Mucosa of stomach (tissue), 1 donor: ENCODE measurements around the gene PCGF5.
"Not testable (repeated sequence)": the region's sequence is repeated elsewhere in the genome, so short reads cannot be mapped to it uniquely, and the experiment has no call there.

Source experiments
- H3K27me3 ChIP-seq: one replicate; pipeline ENCODE4 v1.7.0; 2013; ENCODE audit warnings: mild to moderate bottlenecking, low read length; ENCODE audit not compliant: control insufficient read depth, insufficient read depth
- H3K36me3 ChIP-seq: one replicate; pipeline ENCODE4 v1.7.0; 2013; ENCODE audit warnings: low read length; ENCODE audit not compliant: control insufficient read depth, insufficient read depth
- H3K4me1 ChIP-seq: one replicate; pipeline ENCODE4 v1.7.0; 2013; ENCODE audit warnings: mild to moderate bottlenecking, low read length; ENCODE audit not compliant: control insufficient read depth, insufficient read depth
- H3K4me3 ChIP-seq: one replicate; pipeline ENCODE4 v1.7.0; 2013; ENCODE audit warnings: low read length
- H3K9ac ChIP-seq: one replicate; pipeline ENCODE4 v1.7.0; 2013; ENCODE audit warnings: mild to moderate bottlenecking, low read length, moderate library complexity
- H3K9me3 ChIP-seq: one replicate; pipeline ENCODE4 v1.7.0; 2013; ENCODE audit warnings: mild to moderate bottlenecking, low read length, moderate library complexity; ENCODE audit not compliant: control insufficient read depth
- donor health status: Pancreatic carcinoma.

The PCGF5 gene

GRCh38 chr10:91250341-91250740, 29.9 kb downstream of the PCGF5 start:
- no peak overlapping the region for H3K4me3 ChIP-seq
- no peaks in the 10 kb centered on the region for H3K4me1 ChIP-seq
- H3K27me3 ChIP-seq, result no peaks in the 10 kb centered on the region
- no peak overlapping the region for H3K9ac ChIP-seq
- no peaks in the 10 kb centered on the region for H3K9me3 ChIP-seq
- H3K36me3 ChIP-seq, result no peaks in the 10 kb centered on the region

DNA sequence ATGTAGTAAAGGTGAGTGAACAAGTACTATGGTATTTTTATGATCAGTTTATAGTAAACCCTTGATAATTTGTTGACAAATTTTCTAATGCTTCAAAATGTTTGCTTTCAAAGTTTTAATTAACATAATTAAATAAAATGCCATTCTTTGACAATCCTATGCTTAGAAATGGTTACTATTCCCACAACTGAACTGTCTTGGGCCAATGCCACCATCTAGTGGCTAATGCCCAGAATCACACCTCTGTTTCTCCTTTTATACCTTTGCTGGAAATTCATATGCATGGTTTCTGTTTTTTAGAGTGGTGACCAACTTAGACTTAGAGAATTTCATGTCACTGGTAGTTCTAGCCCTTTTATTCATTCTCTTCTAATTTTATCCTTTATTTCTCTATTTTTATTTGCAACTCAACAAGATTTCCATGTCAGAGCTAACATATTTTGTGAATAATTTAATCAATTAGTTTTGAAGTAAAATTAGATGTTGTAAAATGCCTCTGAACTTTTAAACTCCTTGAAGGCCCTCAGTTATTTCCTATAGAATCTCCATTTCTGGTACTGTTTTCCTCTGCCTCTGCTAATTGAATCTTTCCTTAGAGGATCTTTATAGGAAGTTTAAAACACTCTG, 31.1 kb downstream of the PCGF5 start:
- no peaks in the 10 kb centered on the region for H3K9me3 ChIP-seq
- no peak overlapping the region for H3K4me3 ChIP-seq
- H3K27me3 ChIP-seq, result no peaks in the 10 kb centered on the region
- H3K9ac ChIP-seq, result no peak overlapping the region
- no peaks in the 10 kb centered on the region for H3K36me3 ChIP-seq
- H3K4me1 ChIP-seq, result no peaks in the 10 kb centered on the region

- no peak overlapping the region for H3K4me3 ChIP-seq
- H3K4me1 ChIP-seq, result no peaks in the 10 kb centered on the region
- H3K9ac ChIP-seq, result no peak overlapping the region
- H3K27me3 ChIP-seq, result no peaks in the 10 kb centered on the region
- H3K36me3 ChIP-seq, result no peaks in the 10 kb centered on the region
- H3K9me3 ChIP-seq, result no peaks in the 10 kb centered on the region
Observed at GRCh38 chr10:91253300-91253699, 32.8 kb downstream of the PCGF5 start.

GRCh38 chr10:91257310-91257709, 36.8 kb downstream of the PCGF5 start:
- H3K9me3 ChIP-seq, result no peaks in the 10 kb centered on the region
- no peak overlapping the region for H3K9ac ChIP-seq
- no peak overlapping the region for H3K4me3 ChIP-seq
- no peaks in the 10 kb centered on the region for H3K4me1 ChIP-seq
- H3K27me3 ChIP-seq, result no peaks in the 10 kb centered on the region
- no peaks in the 10 kb centered on the region for H3K36me3 ChIP-seq

GRCh38 chr10:91260417-91260816, 40.0 kb downstream of the PCGF5 start:
- not testable (repeated sequence) for H3K36me3 ChIP-seq, H3K4me1 ChIP-seq, H3K4me3 ChIP-seq, H3K9me3 ChIP-seq, H3K9ac ChIP-seq, H3K27me3 ChIP-seq

- no peak overlapping the region for H3K4me3 ChIP-seq
- no peaks in the 10 kb centered on the region for H3K27me3 ChIP-seq
- no peaks in the 10 kb centered on the region for H3K9me3 ChIP-seq
- no peaks in the 10 kb centered on the region for H3K4me1 ChIP-seq
- no peak overlapping the region for H3K9ac ChIP-seq
- H3K36me3 ChIP-seq, result no peaks in the 10 kb centered on the region
Observed at GRCh38 chr10:91271886-91272285, 51.4 kb downstream of the PCGF5 start.

DNA sequence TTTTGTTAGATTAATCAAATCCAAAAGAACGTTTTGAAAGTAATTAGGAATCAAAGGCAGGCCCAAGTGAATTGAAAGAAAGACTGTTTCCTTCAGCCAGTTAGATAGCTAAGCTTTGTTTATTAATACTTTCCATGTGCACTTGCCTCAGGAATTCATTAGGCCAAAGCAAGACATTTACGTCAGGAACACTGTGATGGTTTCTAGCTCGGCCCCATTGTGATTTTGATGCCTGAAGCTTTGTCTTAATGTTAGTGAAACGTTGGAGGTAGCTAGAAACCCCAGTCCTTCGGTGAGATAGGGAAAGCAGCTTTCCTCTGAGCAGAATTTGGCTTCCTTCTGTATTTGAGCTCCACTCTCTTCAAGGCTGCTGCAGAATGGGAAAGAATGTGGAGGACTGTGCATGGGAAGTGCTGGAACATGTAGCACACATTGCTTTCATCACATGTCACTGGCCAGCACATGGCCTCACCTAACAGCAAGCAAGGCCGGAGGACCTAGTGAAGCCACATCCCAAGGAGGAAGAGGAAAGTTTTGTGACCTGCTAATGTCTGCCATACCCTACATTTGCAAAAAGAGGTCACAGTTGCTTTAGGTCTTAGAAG, 64.1 kb downstream of the PCGF5 start:
- no peak overlapping the region for H3K9ac ChIP-seq
- no peaks in the 10 kb centered on the region for H3K9me3 ChIP-seq
- H3K36me3 ChIP-seq, result no peaks in the 10 kb centered on the region
- H3K27me3 ChIP-seq, result no peaks in the 10 kb centered on the region
- H3K4me3 ChIP-seq, result no peak overlapping the region
- H3K4me1 ChIP-seq, result peaks cover 23% of the 10 kb centered on the region

DNA sequence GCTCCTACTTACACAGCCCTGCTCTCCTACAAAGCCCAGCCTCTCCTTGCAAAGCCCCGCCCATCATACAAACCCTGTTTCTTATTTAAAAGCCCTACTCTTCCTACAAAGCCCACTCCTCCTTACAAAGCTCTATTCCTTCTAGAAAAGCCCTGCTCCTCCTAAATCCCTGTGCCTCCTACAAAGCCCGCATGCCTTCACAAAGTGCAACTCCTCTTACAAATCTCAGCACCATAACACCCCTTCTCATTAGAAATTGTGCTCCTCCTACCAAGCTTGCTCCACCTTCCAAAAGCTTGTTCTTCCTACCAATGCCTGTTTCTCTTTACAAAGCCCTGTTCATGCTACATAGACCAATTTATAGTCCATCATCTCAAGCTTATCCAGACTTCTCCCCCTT, 66.1 kb downstream of the PCGF5 start:
- Histone ChIP-seq H3K9ac (no peak overlapping the region), H3K36me3 (no peaks in the 10 kb centered on the region), H3K9me3 (no peaks in the 10 kb centered on the region), H3K27me3 (no peaks in the 10 kb centered on the region), H3K4me3 (no peak overlapping the region), H3K4me1 (peaks cover 23% of the 10 kb centered on the region)

- H3K36me3 ChIP-seq, result no peaks in the 10 kb centered on the region
- peaks cover 23% of the 10 kb centered on the region for H3K4me1 ChIP-seq
- H3K4me3 ChIP-seq, result no peak overlapping the region
- H3K9me3 ChIP-seq, result no peaks in the 10 kb centered on the region
- H3K9ac ChIP-seq, result no peak overlapping the region
- H3K27me3 ChIP-seq, result no peaks in the 10 kb centered on the region
Observed at GRCh38 chr10:91287276-91287675, 66.8 kb downstream of the PCGF5 start.

DNA sequence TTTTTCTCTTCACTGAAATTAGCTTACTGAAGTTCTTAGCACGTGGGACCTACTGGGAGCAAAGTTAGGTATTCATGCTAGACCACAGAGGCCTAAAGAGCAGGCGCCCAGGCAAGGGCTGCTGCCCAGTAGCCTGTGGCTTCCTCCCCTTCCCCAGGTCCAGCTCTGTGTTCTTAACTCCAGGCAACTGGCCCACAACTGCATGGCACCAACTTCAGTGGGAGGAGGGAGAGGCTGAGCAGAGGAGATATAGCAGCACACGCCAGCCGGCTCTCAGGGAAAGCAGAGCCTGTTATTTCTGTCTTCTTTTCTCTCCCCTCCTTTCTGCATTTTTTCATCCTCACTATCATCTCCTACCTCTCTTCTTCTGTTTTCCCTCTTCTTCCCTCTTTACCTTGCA, 67.4 kb downstream of the PCGF5 start:
- H3K4me3 ChIP-seq, result no peak overlapping the region
- H3K9ac ChIP-seq, result no peak overlapping the region
- peaks cover 23% of the 10 kb centered on the region for H3K4me1 ChIP-seq
- H3K36me3 ChIP-seq, result no peaks in the 10 kb centered on the region
- H3K9me3 ChIP-seq, result no peaks in the 10 kb centered on the region
- no peaks in the 10 kb centered on the region for H3K27me3 ChIP-seq

DNA sequence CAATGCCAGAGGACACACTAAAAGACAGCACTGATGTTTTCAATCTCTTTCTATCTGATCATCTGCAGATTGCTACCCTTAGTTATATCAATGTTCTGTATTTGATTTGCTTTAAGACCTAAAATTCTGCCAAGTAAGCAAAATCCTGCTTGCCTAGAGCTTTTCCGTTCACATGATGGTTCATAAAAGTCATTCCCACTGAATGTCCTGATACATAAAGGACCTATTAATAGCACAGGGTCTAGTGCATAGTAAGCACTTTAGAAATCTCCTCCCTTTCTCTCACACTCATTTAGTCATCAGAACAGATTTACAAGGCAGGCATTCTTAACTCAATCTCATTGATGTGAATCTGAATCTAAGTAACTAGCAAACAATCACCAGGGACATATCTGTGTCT, 68.8 kb downstream of the PCGF5 start:
- Histone ChIP-seq H3K4me1 (peaks cover 23% of the 10 kb centered on the region), H3K9me3 (no peaks in the 10 kb centered on the region), H3K4me3 (no peak overlapping the region), H3K9ac (no peak overlapping the region), H3K36me3 (no peaks in the 10 kb centered on the region), H3K27me3 (no peaks in the 10 kb centered on the region)

- no peaks in the 10 kb centered on the region for H3K27me3 ChIP-seq
- H3K36me3 ChIP-seq, result no peaks in the 10 kb centered on the region
- H3K9me3 ChIP-seq, result no peaks in the 10 kb centered on the region
- H3K4me3 ChIP-seq, result no peak overlapping the region
- H3K9ac ChIP-seq, result no peak overlapping the region
- peaks cover 23% of the 10 kb centered on the region for H3K4me1 ChIP-seq
Observed at GRCh38 chr10:91290607-91291006, 70.1 kb downstream of the PCGF5 start.
